ENCODE results near the gene LAMA5. TPM values are rescaled to one million over a fixed set of nuclear protein-coding genes. Genes with fewer than 3 reads are reported as not detected.

Gene LAMA5
- total and polyA plus RNA-seq, 2 donors (not counting 1 experiment from before 2014, with no cell fraction given), result 52.9 to 83.5 TPM

DNA sequence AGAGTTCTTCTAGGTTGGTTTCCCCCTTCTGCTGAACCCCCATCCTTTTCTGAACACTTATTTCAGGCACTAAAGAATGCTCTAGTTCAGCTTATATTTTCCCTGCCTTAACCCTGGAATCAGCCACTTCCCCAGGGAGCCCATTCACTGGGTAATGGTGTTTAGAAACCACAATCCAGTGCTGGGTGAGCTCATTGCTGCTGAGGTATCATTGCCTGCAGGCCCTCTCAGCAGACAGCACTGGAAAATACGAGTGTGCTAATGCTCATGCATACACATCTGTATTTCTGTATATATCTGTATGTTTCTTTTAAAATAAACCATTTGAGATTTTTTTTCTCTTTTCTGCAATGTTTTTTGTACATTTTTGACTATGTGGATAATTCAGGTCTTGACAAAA, 101.7 kb downstream of the LAMA5 start:
- Histone ChIP-seq H3K9ac (ENCODE audit: low read length) (no peak overlapping the region), H3K27ac (ENCODE audit: low read length in 2 of 2) (no peak overlapping the region), H3K4me1 (ENCODE audit: control insufficient read depth in 2 of 2, insufficient read depth in 2 of 2, low read length in 2 of 2) (no peaks in the 10 kb centered on the region), H3K27me3 (replicated peaks in 1 of 4; ENCODE audit: control extremely low read depth in 1 of 4, control insufficient read depth in 3 of 4, insufficient read depth in 4 of 4, low read length in 3 of 4) (no peaks in the 10 kb centered on the region), H3K36me3 (replicated peaks in 1 of 2; ENCODE audit: control extremely low read depth in 1 of 2, control insufficient read depth in 1 of 2, extremely low read depth in 1 of 2, insufficient read depth in 2 of 2, low read length in 1 of 2) (peaks cover 0 to 72% of the 10 kb centered on the region in 2 experiments), H4K20me1 (ENCODE audit: control insufficient read depth, insufficient read depth, low read length, poor library complexity, severe bottlenecking) (peaks cover 31% of the 10 kb centered on the region), H3K4me2 (replicated peaks; ENCODE audit: low read depth, low read length, poor library complexity, severe bottlenecking) (no peak overlapping the region), H2AFZ (ENCODE audit: insufficient read depth, low read depth, low read length, poor library complexity, severe bottlenecking) (no peak overlapping the region), H3K79me2 (ENCODE audit: control insufficient read depth, insufficient read depth, low read length) (peaks cover 36% of the 10 kb centered on the region), H3K9me3 (ENCODE audit: control extremely low read depth in 1 of 3, control insufficient read depth in 2 of 3, insufficient read depth in 1 of 3, low read length in 2 of 3) (peaks cover 0 to 6% (median 0%) of the 10 kb centered on the region in 3 donors), H3K4me3 (ENCODE audit: control extremely low read depth in 1 of 5, extremely low read depth in 1 of 5, insufficient read depth in 1 of 5, low read depth in 2 of 5, low read length in 4 of 5) (no peak overlapping the region)
- DNase-seq, result no peak
- H3K4me3 Mint-ChIP-seq, result no peak overlapping the region
- intact Hi-C loops (cut with micrococcal nuclease), result no loop called here
- H3K4me1 Mint-ChIP-seq, result no peaks in the 10 kb centered on the region
- ChIA-PET CTCF (no interaction called here), POLR2A (no interaction called here)
- WGBS (ENCODE audit: insufficient coverage), result no CpG with 5 or more reads among the region's 1 CpG
- no peaks in the 10 kb centered on the region for H3K27me3 Mint-ChIP-seq
- no peak for ATAC-seq (ENCODE audit: low read depth)
- no peak overlapping the region for H3K27ac Mint-ChIP-seq
- TF ChIP-seq CTCF (IDR thresholded peaks at IDR 0.05), result no peak
- TF ChIP-seq EZH2 (IDR thresholded peaks at IDR 0.05; ENCODE audit: borderline replicate concordance, insufficient read depth, low read depth, low read length, poor library complexity, severe bottlenecking), result no peak
- no peaks in the 10 kb centered on the region for H3K9me3 Mint-ChIP-seq (ENCODE audit: insufficient read depth)

GRCh38 chr20:62263396-62263795, 103.7 kb downstream of the LAMA5 start:
- Mint-ChIP-seq H3K27ac (no peak overlapping the region), H3K4me3 (no peak overlapping the region), H3K9me3 (ENCODE audit: insufficient read depth) (no peaks in the 10 kb centered on the region), H3K4me1 (no peaks in the 10 kb centered on the region), H3K27me3 (no peaks in the 10 kb centered on the region)
- intact Hi-C loops (cut with micrococcal nuclease), result no loop called here
- TF ChIP-seq CTCF (IDR thresholded peaks at IDR 0.05), result no peak
- no peak for TF ChIP-seq EZH2 (IDR thresholded peaks at IDR 0.05; ENCODE audit: borderline replicate concordance, insufficient read depth, low read depth, low read length, poor library complexity, severe bottlenecking)
- Histone ChIP-seq H3K36me3 (replicated peaks in 1 of 2; ENCODE audit: control extremely low read depth in 1 of 2, control insufficient read depth in 1 of 2, extremely low read depth in 1 of 2, insufficient read depth in 2 of 2, low read length in 1 of 2) (peaks cover 0 to 82% of the 10 kb centered on the region in 2 experiments), H3K9ac (ENCODE audit: low read length) (no peak overlapping the region), H3K4me1 (ENCODE audit: control insufficient read depth in 2 of 2, insufficient read depth in 2 of 2, low read length in 2 of 2) (no peaks in the 10 kb centered on the region), H3K4me2 (replicated peaks; ENCODE audit: low read depth, low read length, poor library complexity, severe bottlenecking) (no peak overlapping the region), H3K79me2 (ENCODE audit: control insufficient read depth, insufficient read depth, low read length) (peaks cover 48% of the 10 kb centered on the region), H3K27ac (ENCODE audit: low read length in 2 of 2) (no peak overlapping the region), H4K20me1 (ENCODE audit: control insufficient read depth, insufficient read depth, low read length, poor library complexity, severe bottlenecking) (peaks cover 39% of the 10 kb centered on the region), H2AFZ (ENCODE audit: insufficient read depth, low read depth, low read length, poor library complexity, severe bottlenecking) (no peak overlapping the region), H3K27me3 (replicated peaks in 1 of 4; ENCODE audit: control extremely low read depth in 1 of 4, control insufficient read depth in 3 of 4, insufficient read depth in 4 of 4, low read length in 3 of 4) (no peaks in the 10 kb centered on the region), H3K4me3 (ENCODE audit: control extremely low read depth in 1 of 5, extremely low read depth in 1 of 5, insufficient read depth in 1 of 5, low read depth in 2 of 5, low read length in 4 of 5) (no peak overlapping the region), H3K9me3 (ENCODE audit: control extremely low read depth in 1 of 3, control insufficient read depth in 2 of 3, insufficient read depth in 1 of 3, low read length in 2 of 3) (peaks cover 0 to 6% (median 0%) of the 10 kb centered on the region in 3 donors)
- 97% methylated on average over 11 of the region's 14 CpGs for WGBS (ENCODE audit: insufficient coverage)
- ChIA-PET POLR2A (no interaction called here), CTCF (no interaction called here)
- DNase-seq, result no peak
- ATAC-seq (ENCODE audit: low read depth), result no peak

All from B cell (primary cell).